Hematopoietic multipotent progenitor cell treated with erythropoietin and hydrocortisone succinate and interleukin-3 and kit ligand, for 15 days (in vitro differentiated cells): ENCODE measurements around the gene TRAF7.

Experiments used
- DNase-seq: peaks from one replicate; pipeline ENCODE4 v3.0.0-alpha.2; 2015; ENCODE audit warnings: low spot score

TRAF7 gene

DNA sequence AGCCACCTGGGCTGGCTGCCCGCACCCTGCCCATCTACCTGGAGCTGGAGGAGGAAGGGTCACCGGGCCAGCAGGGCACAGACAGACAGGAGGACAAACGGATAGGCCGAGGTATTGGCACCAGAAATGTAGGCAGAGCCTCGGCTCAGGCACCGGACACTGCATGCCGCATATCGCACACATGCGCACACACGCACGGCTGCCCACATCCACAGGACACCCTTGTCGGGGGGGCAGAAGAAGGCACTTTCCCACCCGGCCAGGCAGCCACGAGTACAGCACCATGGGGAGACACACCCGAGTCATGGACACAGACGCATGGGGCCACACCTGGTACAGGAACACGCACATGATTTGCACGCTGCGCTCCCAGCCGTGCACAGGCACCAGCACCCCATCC lies 26.4 kb downstream of the TRAF7 start:
- DNase-seq: no peak

DNA sequence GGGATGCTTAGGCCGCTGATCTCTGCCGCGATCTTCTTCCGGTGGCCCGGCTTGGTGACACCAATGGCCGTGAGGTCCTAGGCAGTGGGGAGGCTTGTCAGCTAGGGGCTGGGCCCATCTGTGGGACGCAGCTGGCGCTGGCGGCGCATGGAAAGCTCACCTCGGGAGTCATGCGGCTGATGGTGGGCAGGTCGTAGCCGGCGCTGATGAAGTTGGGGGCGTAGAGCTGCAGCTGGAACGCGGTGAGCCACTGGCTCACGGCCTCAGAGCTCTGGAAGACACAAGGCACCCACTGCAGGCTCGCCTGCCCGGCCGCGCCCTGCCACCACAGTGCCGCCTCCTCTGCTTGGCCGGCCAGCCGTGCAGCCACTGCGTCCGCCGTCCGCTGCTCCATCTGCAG lies 28.1 kb downstream of the TRAF7 start:
- no peak for DNase-seq

DNA sequence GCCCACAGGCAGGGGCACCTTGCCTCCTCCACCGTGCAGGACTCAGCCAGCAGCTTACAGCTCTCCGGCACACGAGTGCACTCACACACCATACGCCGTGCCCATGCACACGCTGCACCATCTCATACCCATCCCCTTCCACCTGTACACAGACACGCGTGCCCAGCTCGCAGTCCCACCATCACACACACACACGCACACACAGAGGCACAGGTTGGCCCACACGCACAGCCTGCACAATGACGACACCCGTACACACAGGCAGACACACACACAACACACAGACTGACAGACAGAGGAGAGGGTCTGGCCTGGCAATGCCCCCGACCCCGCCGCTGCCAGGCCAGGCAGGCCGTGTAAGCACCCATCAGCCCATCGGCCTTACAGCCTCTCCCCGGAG lies 28.8 kb downstream of the TRAF7 start:
- no peak for DNase-seq

DNA sequence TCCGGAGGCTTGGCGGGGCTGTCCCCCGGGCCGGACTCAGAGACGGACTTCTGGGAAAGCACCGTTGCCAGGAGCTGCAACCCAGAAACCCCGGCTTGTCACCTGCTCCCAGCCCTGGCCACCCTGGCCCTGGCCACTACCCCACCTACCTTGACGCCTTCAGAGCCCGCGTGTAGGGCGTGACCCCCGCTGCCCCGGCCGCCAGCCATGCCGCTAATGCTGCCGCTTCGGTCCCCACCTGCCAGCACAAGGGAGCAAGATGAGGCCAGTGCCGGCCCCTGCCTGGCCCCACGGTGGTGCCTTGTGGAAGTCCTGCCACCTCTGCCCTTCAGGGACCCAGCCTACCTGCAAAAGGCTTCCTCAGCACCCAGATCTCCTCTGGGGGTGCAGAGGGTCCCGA lies 29.4 kb downstream of the TRAF7 start:
- DNase-seq: no peak

DNA sequence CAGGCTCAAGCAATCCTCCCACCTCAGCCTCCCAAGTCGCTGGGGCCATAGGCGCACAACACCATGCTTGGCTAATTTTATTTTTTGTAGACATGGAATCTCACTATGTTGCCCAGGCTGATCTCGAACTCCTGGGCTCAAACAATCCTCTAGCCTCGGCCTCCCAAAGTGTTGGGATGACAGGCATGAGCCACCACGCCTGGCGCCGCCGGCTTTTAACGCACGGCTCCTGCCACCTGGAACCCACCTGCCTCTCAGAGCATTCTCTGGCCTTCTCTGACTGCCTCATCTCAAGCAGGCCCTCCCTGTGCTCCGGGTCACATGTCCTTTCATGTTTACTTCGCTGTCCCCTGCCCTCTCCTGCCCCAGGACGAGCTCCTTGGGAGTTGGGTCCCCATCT lies 30.5 kb downstream of the TRAF7 start:
- DNase-seq: no peak

DNA sequence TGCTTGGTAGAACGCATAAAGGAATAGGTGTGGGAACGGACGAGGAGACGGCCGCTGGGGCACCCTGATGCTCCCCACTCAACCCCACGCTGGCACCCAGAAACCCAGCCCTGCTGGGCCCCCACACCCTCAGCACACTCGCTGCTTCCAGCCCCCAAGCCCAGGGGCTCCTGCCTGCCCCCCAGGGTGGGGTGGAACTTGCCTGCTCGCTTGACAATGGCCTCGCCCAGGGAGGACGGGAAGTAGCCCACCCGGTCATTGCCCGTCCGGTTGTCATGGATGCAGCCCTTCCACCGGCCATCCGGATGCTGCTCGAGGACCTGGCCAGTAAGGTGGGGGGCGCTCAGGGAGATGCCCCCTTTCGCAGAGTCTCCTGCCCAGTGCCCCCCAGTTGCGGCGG lies 30.9 kb downstream of the TRAF7 start:
- no peak for DNase-seq

DNA sequence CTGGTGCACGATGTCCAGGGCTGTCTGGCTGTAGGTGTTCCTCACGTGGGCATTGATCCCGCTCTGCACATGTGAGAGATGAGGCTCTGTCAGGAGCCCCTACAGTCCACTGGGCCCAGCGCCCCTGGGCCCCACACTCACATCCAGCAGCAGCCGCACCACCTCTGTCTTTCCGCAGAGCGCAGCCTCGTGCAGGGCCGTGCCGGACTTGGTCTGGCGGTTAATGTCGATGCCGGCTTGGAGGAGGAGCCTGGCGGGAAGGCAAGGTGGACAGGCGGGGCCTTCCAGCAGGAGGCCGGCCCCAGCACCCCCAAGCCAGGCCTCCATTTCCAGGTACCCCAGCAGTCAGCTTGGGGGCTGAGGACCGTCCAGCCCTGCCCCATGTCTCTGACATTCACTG lies 31.6 kb downstream of the TRAF7 start:
- DNase-seq: no peak

DNA sequence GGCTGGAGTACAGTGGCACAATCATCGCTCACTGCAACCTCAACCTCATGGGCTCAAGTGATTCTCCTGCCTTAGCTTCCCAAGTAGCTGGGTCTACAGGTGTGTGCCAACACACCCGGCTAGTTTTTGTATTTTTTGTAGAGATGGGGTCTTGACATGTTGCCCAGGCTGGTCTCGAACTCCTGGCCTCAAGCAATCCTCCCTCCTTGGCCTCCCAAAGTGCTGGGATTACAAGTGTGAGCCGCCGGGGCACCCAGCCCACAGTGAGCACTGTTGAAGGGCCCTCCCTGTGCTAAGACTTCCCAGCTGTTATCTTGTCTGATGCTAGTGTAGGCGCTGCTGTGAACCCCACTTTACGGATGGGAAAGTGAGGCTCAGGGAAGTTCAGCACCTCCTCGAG lies 32.8 kb downstream of the TRAF7 start:
- DNase-seq: no peak

DNA sequence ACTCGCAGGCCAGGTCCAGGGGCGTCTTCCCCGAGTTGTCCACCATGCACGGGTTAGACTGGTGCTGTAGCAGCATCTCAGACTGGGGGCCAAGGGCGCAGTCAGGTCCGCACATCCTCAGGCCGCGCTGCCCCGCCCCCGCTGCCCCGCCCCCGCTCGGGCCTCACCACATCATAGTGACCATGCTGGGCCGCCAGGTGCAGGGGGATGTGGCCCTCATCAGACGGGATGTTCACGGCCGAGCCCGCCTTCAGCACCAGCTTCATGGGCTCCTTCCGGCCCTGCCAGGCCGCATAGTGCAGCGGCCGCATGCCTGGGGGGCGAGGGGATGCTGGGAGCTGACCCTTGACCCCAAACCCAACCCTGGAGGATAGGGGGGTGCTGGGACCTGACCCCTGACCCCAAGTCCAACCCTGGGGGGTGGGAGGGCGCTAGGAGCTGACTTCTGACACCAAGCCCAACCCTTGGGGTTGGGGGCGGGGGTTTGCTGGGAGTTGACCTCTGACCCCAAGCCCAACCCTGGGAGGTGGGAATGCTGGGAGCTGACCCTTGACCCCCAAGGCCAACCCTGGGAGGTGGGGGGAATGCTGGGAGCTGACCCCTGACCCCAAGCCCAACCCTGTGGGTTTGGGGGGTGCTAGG lies 33.8 kb downstream of the TRAF7 start:
- DNase-seq: no peak

DNA sequence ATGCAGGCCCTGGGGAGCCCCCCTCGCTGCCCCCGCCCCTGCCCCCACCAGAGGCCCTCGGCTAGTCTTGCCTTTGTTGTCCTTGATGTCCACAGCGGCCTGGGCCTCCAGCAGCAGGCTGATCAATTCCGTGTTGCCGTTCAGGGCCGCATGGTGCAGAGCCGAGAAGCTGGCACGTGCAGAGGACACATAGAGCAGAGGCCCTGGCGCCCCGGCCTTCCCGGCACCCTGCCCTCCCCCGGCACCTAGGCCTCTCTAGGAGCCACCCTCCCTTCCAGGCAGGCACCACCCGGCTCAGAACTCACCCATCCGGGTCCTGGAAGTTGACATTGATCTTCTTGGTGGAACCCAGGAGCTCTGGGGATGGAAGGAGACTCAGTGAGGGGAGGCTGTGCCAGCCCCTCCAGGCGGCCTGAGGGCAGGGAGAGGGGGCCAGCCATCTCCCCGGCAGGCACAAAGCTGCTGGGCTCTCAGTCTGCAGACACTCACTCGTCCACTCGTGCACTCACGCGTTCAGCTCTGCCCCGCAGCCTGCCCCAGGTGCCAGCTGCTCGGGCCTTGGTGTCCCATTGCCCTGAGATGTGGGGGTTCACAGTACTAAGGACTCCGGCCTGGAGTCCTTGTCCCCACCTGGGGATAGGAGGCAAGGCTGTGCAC lies 34.5 kb downstream of the TRAF7 start:
- DNase-seq: no peak

DNA sequence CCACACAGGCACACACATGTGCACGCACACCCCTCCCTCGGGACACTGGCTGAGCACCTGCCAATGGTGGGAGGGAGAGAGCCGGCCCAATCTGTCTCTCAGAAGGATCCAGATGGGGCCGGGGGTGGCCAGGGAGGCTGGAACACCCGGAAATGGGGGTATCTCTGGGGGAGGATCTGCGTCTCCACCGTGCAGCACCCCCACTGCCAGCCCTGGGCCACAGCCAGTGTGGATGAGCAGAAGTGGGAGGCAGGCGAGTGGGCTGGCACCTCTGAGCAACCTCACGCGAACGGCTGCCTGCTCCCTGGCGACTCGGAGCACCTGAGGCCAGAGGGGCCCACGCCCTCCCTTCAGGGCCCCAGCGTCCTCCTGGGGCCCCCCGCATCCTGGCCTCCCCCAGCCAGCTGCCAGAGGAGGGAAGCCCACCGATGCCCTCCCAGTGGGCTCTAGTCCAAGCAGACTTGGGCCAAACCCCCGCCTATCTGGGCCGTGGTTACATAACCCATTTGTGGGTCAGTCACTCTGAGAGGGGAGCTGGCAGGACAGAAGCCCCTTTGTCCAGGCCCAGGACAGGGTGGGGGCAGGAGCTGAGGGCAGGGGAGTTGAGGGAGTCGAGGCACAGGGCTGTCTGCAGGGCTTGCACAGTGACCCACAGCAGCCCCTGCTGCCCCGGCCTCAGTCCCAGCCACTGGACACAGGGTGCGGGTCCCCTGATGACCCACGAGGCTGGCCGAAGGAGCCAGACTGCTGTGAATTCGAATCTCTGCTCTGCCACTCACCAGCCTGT lies 35.3 kb downstream of the TRAF7 start:
- no peak for DNase-seq

DNA sequence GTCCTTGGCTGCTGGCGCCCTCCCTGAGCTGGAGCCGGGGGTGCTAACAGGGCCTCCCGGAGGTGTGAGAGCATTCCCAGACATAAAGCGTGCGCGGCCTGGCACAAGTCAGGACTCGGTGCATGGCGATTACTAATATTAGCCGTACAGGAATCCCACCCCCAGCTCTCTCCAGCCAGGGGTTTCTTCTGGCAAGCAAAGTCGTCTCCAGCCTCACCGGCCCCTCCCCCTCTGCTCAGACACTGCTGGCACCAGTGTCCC lies 35.8 kb downstream of the TRAF7 start:
- no peak for DNase-seq

DNA sequence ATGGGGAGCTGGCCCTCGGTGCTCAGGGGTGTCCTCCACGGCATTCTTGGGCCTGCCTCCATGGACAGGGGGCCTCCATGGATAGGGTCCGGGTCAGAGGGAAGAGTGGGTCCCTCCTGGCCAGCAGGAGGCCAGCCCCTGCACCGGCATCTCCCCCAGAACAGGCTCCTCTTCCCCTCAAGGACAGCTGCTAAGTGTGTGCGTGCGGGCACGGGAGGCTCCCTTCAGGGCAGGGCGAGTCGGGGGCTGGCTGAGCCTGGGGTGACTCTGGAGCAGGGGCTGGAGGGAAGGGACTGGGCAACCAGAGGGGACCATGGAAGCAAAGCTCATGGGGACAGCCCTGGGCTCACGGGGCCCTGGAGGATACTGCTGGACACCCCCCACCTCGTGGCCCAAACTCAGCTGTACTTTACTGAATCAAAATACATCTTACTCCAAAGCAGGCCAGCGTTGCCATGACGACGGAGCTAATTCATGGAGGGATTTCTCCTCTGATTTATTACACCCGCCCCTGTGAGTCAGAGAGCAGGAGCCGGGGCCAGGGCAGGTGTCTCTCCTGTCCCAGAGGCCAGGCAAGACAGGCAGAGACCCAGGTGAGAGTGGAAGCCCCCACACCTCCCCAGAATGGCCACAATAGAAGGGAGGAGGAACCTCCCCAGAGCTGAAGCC lies 38.7 kb downstream of the TRAF7 start:
- no peak for DNase-seq

DNA sequence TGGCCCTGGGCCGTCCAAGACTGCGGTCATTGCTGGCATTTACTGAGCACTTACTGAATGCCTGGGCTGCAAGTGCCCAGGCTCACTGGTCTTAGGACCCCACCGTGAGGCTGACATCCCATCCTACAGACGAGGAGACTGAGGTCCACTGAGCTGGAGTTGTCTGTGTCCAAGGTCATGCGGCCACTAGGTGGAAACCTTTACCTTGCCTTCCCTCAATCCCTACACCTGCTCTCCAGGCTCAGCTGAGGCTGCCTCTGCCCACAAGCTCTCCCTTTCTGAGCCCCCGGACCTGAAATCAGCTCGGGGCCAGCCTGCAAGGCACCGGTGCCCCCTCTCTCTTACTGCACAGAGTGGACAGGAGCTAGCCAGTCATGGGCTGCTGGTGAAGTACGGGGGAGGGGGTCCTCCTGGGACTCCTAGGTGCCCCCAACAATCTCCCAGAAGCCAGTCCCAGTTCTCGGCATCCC lies 39.3 kb downstream of the TRAF7 start:
- DNase-seq: peak; percentile 61

DNA sequence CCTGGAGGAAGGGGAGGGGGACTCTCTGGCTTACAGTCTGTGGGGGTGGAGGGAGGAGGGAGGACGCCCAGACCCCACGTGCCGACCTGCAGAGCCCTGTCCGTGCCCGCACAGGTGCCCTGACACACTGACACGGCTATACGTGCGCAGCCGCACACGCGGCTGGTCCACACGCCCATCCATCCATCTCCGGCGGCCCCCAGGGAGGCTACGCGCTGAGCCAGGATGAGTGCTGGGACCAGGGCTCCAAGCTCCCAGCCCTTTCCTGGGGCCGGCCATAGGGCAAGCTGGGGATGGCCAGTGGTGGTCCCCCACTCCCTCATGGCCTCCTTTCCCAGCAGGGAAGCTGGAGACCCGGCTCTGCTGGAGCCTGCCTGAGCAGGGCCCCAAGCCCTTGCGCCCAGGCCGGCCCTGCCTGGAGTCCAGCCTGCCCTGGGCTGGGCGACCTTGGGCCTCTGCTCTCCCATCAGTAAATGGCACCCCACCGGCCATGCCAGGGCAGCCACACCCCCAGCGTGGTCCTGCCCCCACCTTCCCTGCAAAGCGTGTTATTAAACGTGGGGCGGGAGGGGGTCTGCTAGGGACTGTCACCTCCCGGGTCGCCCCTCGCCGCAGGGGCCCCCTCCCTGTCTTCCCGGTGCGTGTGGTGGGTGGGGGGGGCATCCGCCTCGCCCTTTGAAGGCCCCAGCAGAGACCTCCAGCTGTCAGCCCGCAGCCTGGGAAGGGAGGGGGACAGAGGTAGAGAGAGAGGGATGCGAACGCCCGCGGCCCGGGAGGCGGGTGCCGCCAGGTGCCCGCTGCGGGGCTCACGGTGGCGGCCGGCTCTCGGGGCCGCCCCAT lies 40.0 kb downstream of the TRAF7 start:
- no peak for DNase-seq

DNA sequence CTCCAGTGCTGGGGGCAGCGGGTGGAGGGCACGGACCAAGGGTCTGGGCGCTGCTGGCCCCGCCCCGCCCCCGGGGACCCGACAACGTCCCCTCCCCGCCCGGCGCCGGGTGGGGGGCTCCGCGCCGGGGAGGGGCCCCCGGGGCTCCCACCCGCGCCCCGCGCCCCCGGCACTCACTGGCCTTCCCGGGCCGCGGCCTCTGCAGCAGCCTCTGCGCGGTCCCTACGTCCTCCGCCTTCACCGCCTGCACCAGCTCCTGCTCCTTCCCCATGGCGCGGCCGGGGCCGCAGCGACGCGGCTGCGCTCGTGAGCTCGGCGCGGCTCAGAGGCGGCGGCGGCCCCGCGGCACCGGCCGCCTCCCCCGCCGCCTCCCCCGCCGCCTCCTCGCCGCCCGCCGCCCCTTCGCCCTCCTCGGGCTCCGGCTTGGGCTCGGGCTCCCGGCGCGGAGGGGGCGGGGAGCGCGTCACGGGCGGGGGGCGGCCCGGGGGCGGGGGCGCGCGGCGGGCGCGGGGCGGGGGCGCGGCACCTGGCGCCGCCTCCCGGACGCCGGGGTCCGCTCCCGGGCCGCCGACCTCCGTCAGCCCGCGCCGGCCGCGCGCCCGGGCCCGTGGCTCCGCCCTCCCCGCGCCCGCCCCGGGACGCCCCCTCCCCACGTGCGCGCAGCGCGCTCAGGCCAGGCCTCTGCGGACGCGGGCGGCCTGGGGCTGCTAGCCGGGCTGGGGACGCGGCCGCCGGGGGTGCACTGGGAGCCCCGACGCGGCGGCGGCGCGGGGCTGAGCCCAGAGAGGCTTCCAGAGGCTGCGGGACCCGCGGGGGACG lies 40.8 kb downstream of the TRAF7 start, which contains the start of gene CASKIN1:
Gene CASKIN1 (minus strand): TSS at position 444 of the 819 bp plus-strand sequence. CDS start 173 bp downstream, at position 271.
- no peak for DNase-seq

DNA sequence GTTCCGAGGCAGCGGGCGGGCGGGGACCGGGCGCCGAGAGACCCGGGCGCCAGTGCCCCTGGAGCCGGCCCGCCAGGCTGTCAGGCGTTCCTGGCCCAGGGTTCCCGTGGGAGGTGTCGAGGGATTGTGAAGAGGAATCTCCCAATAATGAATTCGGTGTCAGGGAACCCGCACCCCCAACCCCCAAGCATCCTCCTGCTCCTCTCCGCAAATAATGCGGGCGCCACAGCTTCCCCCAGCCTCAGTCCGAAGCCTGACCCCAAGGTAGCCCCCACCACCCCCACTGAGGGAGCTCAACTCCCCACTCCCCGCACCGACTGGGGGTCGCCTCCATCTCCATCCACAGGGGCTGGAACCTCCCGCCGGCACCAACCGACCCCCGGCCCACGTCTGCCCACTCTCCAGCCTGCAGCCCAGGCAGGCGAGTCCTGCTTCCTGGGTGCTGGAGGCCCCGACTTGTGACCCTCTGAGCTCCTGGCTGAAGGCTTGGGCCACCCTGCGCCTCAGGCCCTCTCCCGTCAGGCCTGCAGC lies 41.5 kb downstream of the TRAF7 start:
- no peak for DNase-seq

DNA sequence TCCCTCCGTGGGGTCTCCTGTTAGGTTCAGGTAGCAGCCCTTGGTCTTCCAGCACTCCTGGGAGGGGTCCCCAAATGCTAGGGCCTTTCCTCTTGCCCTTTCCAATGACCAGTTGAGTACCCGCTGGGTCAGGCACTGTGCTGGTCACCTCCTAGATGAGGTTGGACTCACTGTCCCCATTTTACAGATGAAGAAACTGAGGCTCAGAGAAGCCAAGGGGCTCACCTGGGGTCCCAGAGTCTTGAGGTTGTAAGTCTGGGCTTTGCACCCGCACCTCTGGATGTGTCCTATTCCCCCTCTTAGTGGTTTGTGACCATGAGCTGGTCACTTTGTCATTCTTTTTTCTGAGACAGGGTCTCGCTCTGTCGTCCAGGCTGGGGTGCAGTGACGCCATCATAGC lies 42.2 kb downstream of the TRAF7 start:
- DNase-seq: no peak

DNA sequence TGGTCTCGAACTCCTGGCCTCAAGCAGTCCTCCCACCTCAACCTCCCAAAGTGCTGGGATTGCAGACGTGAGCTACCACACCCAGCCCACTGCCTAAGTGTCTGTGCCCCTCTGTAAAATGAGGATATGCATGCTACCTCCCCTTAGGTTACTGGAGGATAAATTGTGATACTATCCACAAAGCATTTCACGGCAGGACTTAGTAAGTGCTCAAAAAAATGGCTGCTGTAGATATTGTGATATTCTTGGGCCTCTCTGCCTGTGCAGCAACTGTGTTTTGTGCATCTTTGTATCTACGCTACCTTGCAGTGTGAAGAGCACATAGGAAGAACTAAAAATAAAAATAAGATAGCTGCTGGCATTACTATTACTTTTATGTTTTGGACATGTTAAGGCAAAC lies 42.7 kb downstream of the TRAF7 start:
- no peak for DNase-seq

DNA sequence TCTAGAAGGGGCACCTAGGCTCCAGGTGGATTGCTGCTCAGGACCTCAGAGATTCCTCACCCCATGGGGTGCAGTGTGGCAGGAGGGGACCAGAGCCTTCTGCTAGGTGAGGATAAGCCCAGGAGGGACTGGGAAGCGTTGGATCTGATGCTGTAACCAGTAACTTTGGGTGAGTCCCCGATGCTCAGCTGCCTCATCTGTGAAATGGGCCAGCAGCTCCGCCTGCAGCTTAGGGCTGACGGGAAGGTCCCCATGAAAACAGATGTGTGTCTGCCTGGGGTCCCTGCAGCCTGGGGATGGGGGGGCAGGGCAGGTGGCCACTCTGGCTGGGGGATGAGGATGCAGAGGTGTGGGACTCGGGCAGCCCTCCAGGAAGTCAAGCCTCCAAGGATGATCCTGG lies 43.5 kb downstream of the TRAF7 start:
- DNase-seq: no peak

DNA sequence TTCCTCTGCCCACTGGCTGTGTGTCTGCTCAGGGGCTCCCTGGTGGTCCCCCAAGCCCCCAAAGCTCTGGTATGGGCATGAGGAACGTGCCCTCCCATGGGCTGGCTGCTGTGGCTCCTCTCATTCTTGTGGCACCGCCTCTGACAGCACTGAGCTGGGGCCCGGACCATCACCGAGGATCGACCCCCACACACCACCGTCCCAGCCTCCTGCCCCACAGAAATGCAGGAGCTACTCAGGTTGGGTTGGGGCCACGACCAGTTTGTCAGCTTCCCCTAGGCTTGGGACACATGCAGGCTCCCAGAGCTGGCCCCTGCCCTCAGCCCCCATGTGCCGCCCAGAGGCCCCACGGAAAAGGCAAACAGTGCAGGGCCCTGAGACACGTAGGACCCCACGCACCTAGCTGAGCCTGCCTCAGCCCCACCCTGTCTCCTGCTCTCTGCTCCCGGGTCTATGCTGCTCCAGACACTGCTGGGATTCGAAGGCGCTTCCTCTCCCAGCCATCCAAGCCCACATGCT lies 44.1 kb downstream of the TRAF7 start:
- DNase-seq: no peak
